Fibroblast of gingiva (primary cell): ENCODE measurements around the gene NUDT6.
"Not testable (repeated sequence)": the region's sequence is repeated elsewhere in the genome, so short reads cannot be mapped to it uniquely, and the experiment has no call there.

Experiments used
- DNase-seq: peaks from one replicate; pipeline ENCODE4 v3.0.0-alpha.2; 2011; ENCODE audit warnings: low read depth

NUDT6 gene

GRCh38 chr4:122921971-122922876 lies at the start of gene NUDT6:
Gene NUDT6, minus strand, starts transcription at chr4:122922597. Its CDS starts 25 bp downstream, at chr4:122922572.
- peak; percentile 69 for DNase-seq

- DNase-seq, result no peak
Measured at GRCh38 chr4:122968227-122968812, 45.9 kb upstream of the NUDT6 start.

- DNase-seq, result no peak
Measured at GRCh38 chr4:122967231-122967630, 44.8 kb upstream of the NUDT6 start.

GRCh38 chr4:122966201-122966600 lies 43.8 kb upstream of the NUDT6 start:
- DNase-seq, result no peak

- DNase-seq, result peak; percentile 36
Measured at GRCh38 chr4:122963216-122963615, 40.8 kb upstream of the NUDT6 start.

- no peak for DNase-seq
Measured at GRCh38 chr4:122960611-122961000, 38.2 kb upstream of the NUDT6 start.

- peak; percentile 13 for DNase-seq
Measured at GRCh38 chr4:122959981-122960610, 37.7 kb upstream of the NUDT6 start.

- no peak for DNase-seq
Measured at GRCh38 chr4:122959441-122959840, 37.0 kb upstream of the NUDT6 start.

- DNase-seq, result no peak
Measured at GRCh38 chr4:122958505-122958904, 36.1 kb upstream of the NUDT6 start.

- no peak for DNase-seq
Measured at GRCh38 chr4:122953924-122954323, 31.5 kb upstream of the NUDT6 start.

- DNase-seq, result no peak
Measured at GRCh38 chr4:122952028-122952427, 29.6 kb upstream of the NUDT6 start.

GRCh38 chr4:122948671-122949070 lies 26.3 kb upstream of the NUDT6 start:
- DNase-seq, result no peak

GRCh38 chr4:122946142-122946541 lies 23.7 kb upstream of the NUDT6 start:
- DNase-seq, result no peak

- DNase-seq, result not testable (repeated sequence)
Measured at GRCh38 chr4:122945136-122945535, 22.7 kb upstream of the NUDT6 start.

GRCh38 chr4:122932763-122933162 lies 10.4 kb upstream of the NUDT6 start:
- no peak for DNase-seq

- no peak for DNase-seq
Measured at GRCh38 chr4:122930862-122931261, 8.5 kb upstream of the NUDT6 start.

GRCh38 chr4:122928930-122929329 lies 6.5 kb upstream of the NUDT6 start:
- DNase-seq, result no peak

GRCh38 chr4:122922877-122923511 lies 597 bp upstream of the NUDT6 start:
- DNase-seq, result peak; percentile 81

- no peak for DNase-seq
Measured at GRCh38 chr4:122921300-122921699, 1.1 kb downstream of the NUDT6 start.

GRCh38 chr4:122920473-122920872 lies 1.9 kb downstream of the NUDT6 start:
- DNase-seq, result no peak

- peak; percentile 44 for DNase-seq
Measured at GRCh38 chr4:122917731-122918130, 4.7 kb downstream of the NUDT6 start.

GRCh38 chr4:122914938-122915337 lies 7.5 kb downstream of the NUDT6 start:
- peak; percentile 30 for DNase-seq
